Measurements from ENCODE around the gene PLA2G2C.
"Not testable (repeated sequence)": the region's sequence is repeated elsewhere in the genome, so short reads cannot be mapped to it uniquely, and the experiment has no call there.

PLA2G2C gene

DNA sequence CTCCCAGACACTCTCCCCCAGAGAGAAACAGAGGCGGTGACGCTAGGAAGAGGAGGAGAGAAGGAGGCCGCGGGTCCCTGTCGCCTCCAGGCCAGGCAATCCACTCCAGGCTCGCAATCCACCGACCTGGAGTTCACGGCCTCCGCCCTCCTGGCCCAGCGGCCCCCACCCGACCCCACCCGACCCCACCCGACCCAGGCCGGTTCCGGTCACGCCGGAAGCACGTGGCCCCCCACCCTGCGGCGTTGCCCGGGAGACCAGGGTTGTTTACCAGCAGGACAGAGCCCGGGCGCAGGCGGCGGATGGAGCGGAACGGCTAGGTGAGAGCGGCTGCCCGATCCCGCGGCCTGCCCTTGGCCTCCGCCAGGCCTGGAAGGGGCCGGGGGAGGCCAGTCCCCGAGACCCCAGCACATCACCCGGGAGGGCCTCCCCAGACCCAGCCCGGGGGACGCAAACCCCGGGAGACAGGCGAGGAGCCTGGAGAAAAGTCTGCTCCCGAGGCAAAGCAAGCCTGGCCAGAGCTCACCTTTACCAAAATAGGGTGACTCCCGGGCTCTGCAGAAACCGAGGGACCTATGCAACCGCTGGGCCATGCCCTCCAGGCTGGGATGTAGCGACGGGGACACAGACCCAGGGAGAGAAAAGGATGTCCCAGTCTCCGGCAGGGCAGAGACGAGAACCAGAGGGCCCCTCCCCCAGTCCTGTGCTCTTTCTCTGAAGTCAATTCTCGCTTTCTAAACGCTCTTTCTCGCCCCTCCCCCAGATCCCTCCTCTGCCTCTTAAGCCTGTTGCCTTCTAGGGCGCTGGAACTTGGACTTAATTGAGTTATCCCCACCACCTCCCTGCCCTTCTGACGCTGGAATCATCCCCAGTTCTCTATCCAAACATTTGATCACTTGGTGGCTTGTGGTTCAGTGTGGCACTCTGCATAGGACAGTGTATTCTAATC, at the start of gene PLA2G2C, which contains the start of gene UBXN10:
TSS of gene PLA2G2C (minus strand) at position 685 of the 949 bp plus-strand sequence. CDS start 9,155 bp downstream, outside the sequence.
TSS of gene UBXN10 (plus strand) at position 263 of the 949 bp plus-strand sequence. CDS start 4,466 bp downstream, outside the sequence.
- ATAC-seq (peak; percentile 40), DNase-seq (peak; percentile 81)

GRCh38 chr1:20234788-20235535, 48.6 kb upstream of the PLA2G2C start:
- DNase-seq, result no peak
- ATAC-seq, result no peak

GRCh38 chr1:20233866-20234265, 47.5 kb upstream of the PLA2G2C start:
- DNase-seq (no peak), ATAC-seq (no peak)

DNA sequence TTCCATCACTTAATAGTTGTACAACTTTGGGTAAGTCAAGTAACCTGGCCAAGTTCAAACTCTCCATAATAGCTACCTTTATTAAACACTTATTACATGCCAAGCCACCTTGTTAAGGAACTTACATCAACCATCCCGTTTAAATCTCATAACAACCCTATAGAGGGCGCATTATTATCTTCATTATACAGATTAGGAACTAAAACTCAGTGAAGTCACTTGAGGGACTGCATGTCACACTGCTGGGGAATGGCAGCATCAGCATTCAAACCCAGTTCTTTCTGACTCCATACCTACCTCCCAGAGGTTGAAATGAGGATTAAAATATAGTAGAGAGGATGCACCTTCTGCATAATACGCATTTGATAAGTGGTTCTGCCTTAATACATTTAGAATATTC, 47.1 kb upstream of the PLA2G2C start:
- no peak for ATAC-seq
- no peak for DNase-seq

- not testable (repeated sequence) for DNase-seq, ATAC-seq
Observed at GRCh38 chr1:20232564-20232963, 46.2 kb upstream of the PLA2G2C start.

- DNase-seq (no peak), ATAC-seq (no peak)
Observed at GRCh38 chr1:20229171-20229570, 42.9 kb upstream of the PLA2G2C start.

DNA sequence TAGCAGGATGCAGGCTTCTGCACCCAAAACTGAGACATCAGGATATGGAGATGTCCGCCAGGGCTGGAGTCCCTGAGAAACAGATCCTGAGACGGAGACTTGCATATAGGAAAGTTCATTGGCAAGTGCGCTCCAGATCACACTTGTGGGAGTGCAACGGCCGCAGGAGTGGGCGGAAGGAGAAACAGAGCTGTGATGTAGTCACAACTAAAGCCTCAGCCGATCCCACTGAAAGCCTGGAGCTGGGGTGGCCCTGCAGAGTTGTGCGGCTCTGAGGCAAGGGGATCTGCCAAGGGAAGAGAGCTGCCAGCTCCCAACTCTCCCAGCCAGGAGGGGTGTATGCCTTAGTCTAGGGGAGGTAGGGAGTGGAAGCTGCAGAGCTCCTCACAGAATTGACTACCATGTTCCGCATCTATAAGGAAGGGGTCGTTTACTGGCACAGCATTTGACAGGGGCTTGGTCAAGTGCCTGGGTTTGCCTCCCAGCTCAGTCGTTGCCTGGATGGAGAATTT, 42.1 kb upstream of the PLA2G2C start:
- ATAC-seq (no peak), DNase-seq (no peak)

DNA sequence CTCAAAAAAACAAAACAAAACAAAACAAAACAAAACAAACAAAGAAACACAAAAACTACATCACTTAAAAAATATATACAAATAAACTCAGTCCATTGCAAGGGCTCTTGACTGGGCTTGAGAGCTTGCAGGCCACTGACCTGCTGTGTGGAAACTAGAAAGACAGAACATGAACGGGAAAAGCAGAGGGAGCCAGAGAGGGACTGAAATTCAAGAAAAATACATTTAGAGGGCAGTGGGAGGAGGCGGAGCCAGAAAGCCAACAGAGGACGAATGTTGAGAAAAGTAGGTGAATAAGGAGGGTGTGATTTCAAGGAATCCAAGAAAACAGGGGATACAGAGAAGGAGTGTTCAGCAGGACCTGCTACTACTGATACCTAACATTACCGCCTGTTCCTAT, 41.4 kb upstream of the PLA2G2C start:
- ATAC-seq (no peak), DNase-seq (no peak)

DNA sequence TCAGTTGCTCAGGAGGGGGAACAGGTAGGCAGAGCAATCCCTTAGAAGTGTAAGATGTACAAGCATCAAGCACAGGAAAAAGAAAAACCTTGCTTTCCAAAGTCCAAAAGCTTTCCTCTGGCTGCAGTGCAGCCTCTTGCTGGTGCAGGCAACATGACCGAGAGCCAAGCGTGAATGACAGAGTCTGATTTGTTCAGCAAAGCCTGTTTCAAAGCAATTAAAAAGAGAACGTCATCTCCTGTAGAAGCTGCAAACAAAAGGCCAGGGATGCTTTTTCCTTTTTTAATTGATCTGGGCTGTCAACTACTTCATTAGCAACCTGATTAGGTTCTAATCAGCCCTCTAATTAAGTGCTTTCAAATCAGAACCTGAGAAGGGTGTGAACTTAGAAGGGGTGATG, 38.2 kb upstream of the PLA2G2C start:
- ATAC-seq, result no peak
- no peak for DNase-seq

GRCh38 chr1:20223551-20224419, 37.5 kb upstream of the PLA2G2C start:
- ATAC-seq, result no peak
- no peak for DNase-seq

DNA sequence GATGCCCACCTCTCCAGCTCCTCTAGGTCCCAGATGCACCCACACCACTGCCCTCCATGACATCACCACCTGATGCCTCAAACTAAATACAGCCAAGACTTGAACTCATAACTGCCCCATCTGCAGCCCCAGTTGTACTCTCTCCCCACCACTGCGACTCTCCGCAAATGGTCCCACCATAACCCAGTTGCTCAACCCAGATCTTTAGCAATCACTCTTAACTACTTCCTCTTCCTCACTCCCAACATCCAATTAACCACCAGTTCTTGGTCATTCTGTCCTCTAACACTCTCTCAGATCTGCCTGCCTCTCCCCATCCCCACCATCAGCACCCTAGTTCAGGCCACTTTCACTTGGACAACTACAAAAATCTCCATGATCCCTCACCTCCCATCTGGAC, 36.8 kb upstream of the PLA2G2C start:
- DNase-seq (no peak), ATAC-seq (no peak)

GRCh38 chr1:20220036-20220435, 33.7 kb upstream of the PLA2G2C start:
- no peak for DNase-seq

DNA sequence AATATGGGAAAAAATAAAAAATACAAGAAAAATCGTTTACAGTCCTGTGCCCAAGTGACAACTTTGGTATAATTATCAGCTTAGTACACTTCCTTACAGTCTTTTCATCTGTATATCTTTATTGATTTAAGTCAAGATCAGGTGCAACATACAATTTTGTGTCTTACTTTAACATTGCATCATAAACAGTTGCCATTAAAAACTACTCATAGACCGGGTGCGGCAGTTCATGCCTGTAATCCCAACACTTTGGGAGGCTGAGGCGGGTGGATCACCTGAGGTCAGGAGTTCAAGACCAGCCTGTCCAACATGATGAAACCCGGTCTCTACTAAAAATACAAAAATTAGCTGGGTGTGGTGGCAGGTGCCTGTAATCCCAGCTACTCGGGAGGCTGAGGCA, 32.7 kb upstream of the PLA2G2C start:
- not testable (repeated sequence) for DNase-seq, ATAC-seq

More at GRCh38 chr1:20220036-20220435, 33.7 kb upstream of the PLA2G2C start:
- ATAC-seq, result no peak

DNA sequence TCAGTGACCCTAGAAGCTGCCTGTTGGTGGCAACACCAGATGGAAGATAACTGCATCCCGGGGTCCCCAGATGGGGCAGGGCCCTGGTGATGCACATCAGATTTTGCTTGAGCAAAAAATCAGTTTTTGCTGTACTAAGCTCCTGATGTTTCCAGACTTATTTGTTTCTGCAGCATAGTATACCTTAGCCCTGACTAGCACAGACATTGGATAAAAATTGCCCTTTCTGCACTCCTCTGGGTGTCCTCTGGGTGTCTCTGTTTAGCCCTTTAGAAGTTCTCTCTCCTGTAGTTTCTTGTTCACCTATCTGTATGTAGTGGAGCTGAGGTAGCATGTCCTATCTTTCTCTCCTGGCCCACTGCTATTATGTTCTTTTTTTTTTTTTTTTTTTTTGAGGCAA, 30.3 kb upstream of the PLA2G2C start:
- DNase-seq, result no peak
- no peak for ATAC-seq

- DNase-seq (no peak), ATAC-seq (no peak)
Observed at GRCh38 chr1:20215716-20216115, 29.4 kb upstream of the PLA2G2C start.

GRCh38 chr1:20212685-20213331, 26.5 kb upstream of the PLA2G2C start:
- peak; percentile 71 for DNase-seq
- ATAC-seq, result peak; percentile 40

GRCh38 chr1:20212085-20212684, 25.9 kb upstream of the PLA2G2C start:
- ATAC-seq (peak; percentile 33), DNase-seq (no peak)

DNA sequence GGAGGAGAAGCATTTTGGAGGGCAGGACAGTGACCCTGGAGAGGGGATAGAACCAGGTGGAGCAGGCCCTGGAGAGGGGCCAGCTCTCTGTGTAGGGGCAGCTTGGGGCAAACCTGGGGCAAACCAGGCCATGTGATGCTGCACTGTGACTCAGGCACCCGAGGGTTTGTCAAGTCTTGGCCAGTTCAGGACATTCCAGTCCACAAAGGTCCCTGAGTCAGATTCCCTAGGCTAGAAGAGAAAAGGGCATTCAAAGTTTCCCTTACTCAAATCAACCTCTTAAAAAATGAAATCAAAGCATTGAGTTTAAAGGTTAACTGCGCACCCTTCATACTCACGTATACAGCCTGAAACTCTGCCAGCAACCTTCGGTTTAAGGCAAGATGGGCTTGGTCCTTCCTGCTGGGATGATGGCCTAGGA, 25.2 kb upstream of the PLA2G2C start:
- DNase-seq (peak; percentile 49), ATAC-seq (peak; percentile 75)

- ATAC-seq (peak; percentile 66), DNase-seq (peak; percentile 15)
Observed at GRCh38 chr1:20210736-20211460, 24.6 kb upstream of the PLA2G2C start.

GRCh38 chr1:20209471-20209870, 23.2 kb upstream of the PLA2G2C start:
- ATAC-seq (no peak), DNase-seq (no peak)

All from stimulated activated naive CD8-positive, alpha-beta T cell treated with anti-CD3 and anti-CD28 coated beads, Interleukin-15, Interleukin-2, amounts not matched to agents 100 U/mL and 50 U/mL, for 24 hours (primary cell).